Adrenal gland (tissue), 5 donors: Measurements from ENCODE around the gene PTPRD.

ENCODE experiments used
- CTCF ChIP-seq, 6 experiments: fragments of 450-650 bp in 4 of 6; fragments of 200-600 bp in 2 of 6; sonication (generic) in 1 of 6; IDR thresholded peaks; 1 replicate in 5 of 6; 2 replicates in 1 of 6; pipeline versions ENCODE4 v1.5.1 to v1.8.0; 2016 to 2021; ENCODE audit warnings: antibody characterized with exemption in 6 of 6, mild to moderate bottlenecking in 2 of 6, moderate library complexity in 1 of 6
- POLR2A ChIP-seq, 2 donors: fragments of 450-650 bp; IDR thresholded peaks; one replicate each; pipeline ENCODE4 v1.6.1; 2017; ENCODE audit warnings: antibody characterized with exemption in 2 of 2, mild to moderate bottlenecking in 2 of 2, moderate library complexity in 1 of 2
- donor health status: DM: no; HTN: no; CAD: no.

- TF ChIP-seq POLR2A (IDR thresholded peaks at IDR 0.05) (no peak), CTCF (IDR thresholded peaks at IDR 0.05) (no peak)
These were observed 173.8 kb downstream of the PTPRD start for GRCh38 chr9:10438955-10439354.
